SK-N-SH treated with all-trans-retinoic acid at 6 μM for 48 hours (cell line): ENCODE data around the gene LHFPL6.

Source experiments
- ATAC-seq: fragments of 200-7000 bp; cut with Tn5 transposase; 3 replicates; pipeline ENCODE4 v1.9.1; 2020; ENCODE audit warnings: mild to moderate bottlenecking, moderate library complexity
- ARNTL ChIP-seq: fragments of 450-650 bp; formaldehyde crosslinking; IDR thresholded peaks from 2 replicates; pipeline ENCODE4 v1.5.0; 2020; ENCODE audit warnings: low read depth, mild to moderate bottlenecking, moderate library complexity, borderline replicate concordance
- CSDC2 ChIP-seq: fragments of 250-450 bp; sonication (Bioruptor Pico); IDR thresholded peaks from 2 replicates; pipeline ENCODE4 v1.5.0; 2020; ENCODE audit warnings: mild to moderate bottlenecking, moderate library complexity
- CSRNP3 ChIP-seq: fragments of 250-450 bp; sonication (Bioruptor Pico); IDR thresholded peaks from 2 replicates; pipeline ENCODE4 v1.5.1; 2021; ENCODE audit warnings: mild to moderate bottlenecking, moderate library complexity
- ESRRG ChIP-seq: fragments of 250-450 bp; sonication (Bioruptor Pico); IDR thresholded peaks from 2 replicates; pipeline ENCODE4 v1.6.1; 2021; ENCODE audit warnings: mild to moderate bottlenecking
- GLIS3 ChIP-seq: fragments of 250-450 bp; sonication (Bioruptor Pico); IDR thresholded peaks from 2 replicates; pipeline ENCODE4 v1.5.0; 2020; ENCODE audit warnings: mild to moderate bottlenecking, moderate library complexity
- ISL1 ChIP-seq: fragments of 250-450 bp; sonication (Bioruptor Pico); IDR thresholded peaks from 2 replicates; pipeline ENCODE4 v2.1.2; 2022; ENCODE audit warnings: mild to moderate bottlenecking, moderate library complexity
- OSR1 ChIP-seq: fragments of 250-450 bp; sonication (Bioruptor Pico); IDR thresholded peaks from 2 replicates; pipeline ENCODE4 v1.8.0; 2022; ENCODE audit warnings: moderate library complexity, mild to moderate bottlenecking, inconsistent platforms
- RARB ChIP-seq: fragments of 250-450 bp; sonication (Bioruptor Pico); IDR thresholded peaks from 2 replicates; pipeline ENCODE4 v1.8.0; 2021; ENCODE audit warnings: mild to moderate bottlenecking, moderate library complexity
- SNAI2 ChIP-seq: fragments of 250-450 bp; sonication (Bioruptor Pico); IDR thresholded peaks from 2 replicates; pipeline ENCODE4 v1.5.0; 2020; ENCODE audit warnings: mild to moderate bottlenecking, moderate library complexity
- TCF4 ChIP-seq: fragments of 250-450 bp; sonication (Bioruptor Pico); IDR thresholded peaks from 2 replicates; pipeline ENCODE4 v1.8.0; 2021; ENCODE audit warnings: mild to moderate bottlenecking, moderate library complexity, borderline replicate concordance
- TOX ChIP-seq: fragments of 250-450 bp; sonication (Bioruptor Pico); IDR thresholded peaks from 2 replicates; pipeline ENCODE4 v1.8.0; 2021; ENCODE audit warnings: mild to moderate bottlenecking, moderate library complexity, borderline replicate concordance
- ZFP3 ChIP-seq: fragments of 250-450 bp; sonication (Bioruptor Pico); IDR thresholded peaks from 2 replicates; pipeline ENCODE4 v1.5.0; 2020; ENCODE audit warnings: mild to moderate bottlenecking, moderate library complexity
- ZFP30 ChIP-seq: fragments of 450-650 bp; formaldehyde crosslinking; IDR thresholded peaks from 2 replicates; pipeline ENCODE4 v1.5.0; 2022; ENCODE audit warnings: mild to moderate bottlenecking, moderate library complexity
- ZNF565 ChIP-seq: fragments of 450-650 bp; formaldehyde crosslinking; conservative IDR thresholded peaks from 2 replicates; pipeline ENCODE4 v1.5.0; 2020; ENCODE audit warnings: low read depth, mild to moderate bottlenecking, moderate library complexity
- ZNF70 ChIP-seq: fragments of 450-650 bp; formaldehyde crosslinking; IDR thresholded peaks from 2 replicates; pipeline ENCODE4 v1.5.0; 2020; ENCODE audit warnings: mild to moderate bottlenecking, moderate library complexity
- ZNF8 ChIP-seq: fragments of 450-650 bp; formaldehyde crosslinking; IDR thresholded peaks from 2 replicates; pipeline ENCODE4 v1.5.0; 2020; ENCODE audit warnings: mild to moderate bottlenecking, moderate library complexity
- TF ChIP-seq, protein P1 (sequence below): fragments of 250-450 bp; sonication (Bioruptor Pico); IDR thresholded peaks from 2 replicates; pipeline ENCODE4 v1.8.0; 2021; ENCODE audit warnings: low read depth, mild to moderate bottlenecking, moderate library complexity, borderline replicate concordance
- TF ChIP-seq, protein P2 (sequence below): fragments of 250-450 bp; sonication (Bioruptor Pico); IDR thresholded peaks from 2 replicates; pipeline ENCODE4 v1.5.0; 2020; ENCODE audit warnings: mild to moderate bottlenecking, moderate library complexity
- TF ChIP-seq, protein P3 (sequence below): fragments of 250-450 bp; sonication (Bioruptor Pico); IDR thresholded peaks from 2 replicates; pipeline ENCODE4 v1.5.1; 2020; ENCODE audit warnings: low read depth, mild to moderate bottlenecking, moderate library complexity

LHFPL6 gene

GRCh38 chr13:39321574-39321973 lies 281.4 kb downstream of the LHFPL6 start:
- ATAC-seq = no peak
- TF ChIP-seq ARNTL (CRISPR knock-in tag) = no peak
- TF ChIP-seq, all 23 proteins: peak for 0

DNA sequence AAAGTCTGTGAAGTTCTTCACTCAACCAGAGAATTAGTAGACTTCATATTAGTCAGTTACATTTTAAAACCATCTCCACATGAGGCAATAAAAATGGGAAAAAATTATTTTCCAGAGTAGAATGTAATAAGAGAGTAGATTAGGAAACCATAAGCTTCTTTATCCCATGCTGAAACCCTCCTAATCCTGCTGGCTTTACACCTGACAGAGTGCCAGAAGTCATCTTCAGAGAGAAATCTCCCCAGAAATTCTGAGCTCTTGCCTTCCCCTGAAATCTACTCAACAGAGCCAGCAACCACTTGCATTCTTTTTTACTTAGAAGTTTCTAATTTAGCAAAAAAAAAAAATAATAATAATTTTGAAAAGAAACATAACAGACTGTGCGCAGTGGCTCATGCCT lies 284.8 kb downstream of the LHFPL6 start:
- no peak for ATAC-seq
- no peak for TF ChIP-seq CSDC2 (CRISPR knock-in tag)
- TF ChIP-seq, protein P1, sequence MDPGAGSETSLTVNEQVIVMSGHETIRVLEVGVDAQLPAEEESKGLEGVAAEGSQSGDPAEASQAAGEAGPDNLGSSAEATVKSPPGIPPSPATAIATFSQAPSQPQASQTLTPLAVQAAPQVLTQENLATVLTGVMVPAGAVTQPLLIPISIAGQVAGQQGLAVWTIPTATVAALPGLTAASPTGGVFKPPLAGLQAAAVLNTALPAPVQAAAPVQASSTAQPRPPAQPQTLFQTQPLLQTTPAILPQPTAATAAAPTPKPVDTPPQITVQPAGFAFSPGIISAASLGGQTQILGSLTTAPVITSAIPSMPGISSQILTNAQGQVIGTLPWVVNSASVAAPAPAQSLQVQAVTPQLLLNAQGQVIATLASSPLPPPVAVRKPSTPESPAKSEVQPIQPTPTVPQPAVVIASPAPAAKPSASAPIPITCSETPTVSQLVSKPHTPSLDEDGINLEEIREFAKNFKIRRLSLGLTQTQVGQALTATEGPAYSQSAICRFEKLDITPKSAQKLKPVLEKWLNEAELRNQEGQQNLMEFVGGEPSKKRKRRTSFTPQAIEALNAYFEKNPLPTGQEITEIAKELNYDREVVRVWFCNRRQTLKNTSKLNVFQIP (CRISPR knock-in tag) = no peak
- TF ChIP-seq ISL1 = no peak
- TF ChIP-seq OSR1 (CRISPR knock-in tag) = no peak
- no peak for TF ChIP-seq ZFP30 (CRISPR knock-in tag)
- TF ChIP-seq, protein P2, sequence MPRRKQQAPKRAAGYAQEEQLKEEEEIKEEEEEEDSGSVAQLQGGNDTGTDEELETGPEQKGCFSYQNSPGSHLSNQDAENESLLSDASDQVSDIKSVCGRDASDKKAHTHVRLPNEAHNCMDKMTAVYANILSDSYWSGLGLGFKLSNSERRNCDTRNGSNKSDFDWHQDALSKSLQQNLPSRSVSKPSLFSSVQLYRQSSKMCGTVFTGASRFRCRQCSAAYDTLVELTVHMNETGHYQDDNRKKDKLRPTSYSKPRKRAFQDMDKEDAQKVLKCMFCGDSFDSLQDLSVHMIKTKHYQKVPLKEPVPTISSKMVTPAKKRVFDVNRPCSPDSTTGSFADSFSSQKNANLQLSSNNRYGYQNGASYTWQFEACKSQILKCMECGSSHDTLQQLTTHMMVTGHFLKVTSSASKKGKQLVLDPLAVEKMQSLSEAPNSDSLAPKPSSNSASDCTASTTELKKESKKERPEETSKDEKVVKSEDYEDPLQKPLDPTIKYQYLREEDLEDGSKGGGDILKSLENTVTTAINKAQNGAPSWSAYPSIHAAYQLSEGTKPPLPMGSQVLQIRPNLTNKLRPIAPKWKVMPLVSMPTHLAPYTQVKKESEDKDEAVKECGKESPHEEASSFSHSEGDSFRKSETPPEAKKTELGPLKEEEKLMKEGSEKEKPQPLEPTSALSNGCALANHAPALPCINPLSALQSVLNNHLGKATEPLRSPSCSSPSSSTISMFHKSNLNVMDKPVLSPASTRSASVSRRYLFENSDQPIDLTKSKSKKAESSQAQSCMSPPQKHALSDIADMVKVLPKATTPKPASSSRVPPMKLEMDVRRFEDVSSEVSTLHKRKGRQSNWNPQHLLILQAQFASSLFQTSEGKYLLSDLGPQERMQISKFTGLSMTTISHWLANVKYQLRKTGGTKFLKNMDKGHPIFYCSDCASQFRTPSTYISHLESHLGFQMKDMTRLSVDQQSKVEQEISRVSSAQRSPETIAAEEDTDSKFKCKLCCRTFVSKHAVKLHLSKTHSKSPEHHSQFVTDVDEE (CRISPR knock-in tag) = no peak
- no peak for TF ChIP-seq ESRRG (CRISPR knock-in tag)
- no peak for TF ChIP-seq TCF4 (CRISPR knock-in tag)
- TF ChIP-seq, protein P3, sequence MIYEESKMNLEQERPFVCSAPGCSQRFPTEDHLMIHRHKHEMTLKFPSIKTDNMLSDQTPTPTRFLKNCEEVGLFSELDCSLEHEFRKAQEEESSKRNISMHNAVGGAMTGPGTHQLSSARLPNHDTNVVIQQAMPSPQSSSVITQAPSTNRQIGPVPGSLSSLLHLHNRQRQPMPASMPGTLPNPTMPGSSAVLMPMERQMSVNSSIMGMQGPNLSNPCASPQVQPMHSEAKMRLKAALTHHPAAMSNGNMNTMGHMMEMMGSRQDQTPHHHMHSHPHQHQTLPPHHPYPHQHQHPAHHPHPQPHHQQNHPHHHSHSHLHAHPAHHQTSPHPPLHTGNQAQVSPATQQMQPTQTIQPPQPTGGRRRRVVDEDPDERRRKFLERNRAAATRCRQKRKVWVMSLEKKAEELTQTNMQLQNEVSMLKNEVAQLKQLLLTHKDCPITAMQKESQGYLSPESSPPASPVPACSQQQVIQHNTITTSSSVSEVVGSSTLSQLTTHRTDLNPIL (CRISPR knock-in tag) = no peak
- no peak for TF ChIP-seq SNAI2 (CRISPR knock-in tag)
- no peak for TF ChIP-seq ZFP3
- TF ChIP-seq ZNF8 (CRISPR knock-in tag) = no peak
- TF ChIP-seq, all 23 proteins: peak for 0

DNA sequence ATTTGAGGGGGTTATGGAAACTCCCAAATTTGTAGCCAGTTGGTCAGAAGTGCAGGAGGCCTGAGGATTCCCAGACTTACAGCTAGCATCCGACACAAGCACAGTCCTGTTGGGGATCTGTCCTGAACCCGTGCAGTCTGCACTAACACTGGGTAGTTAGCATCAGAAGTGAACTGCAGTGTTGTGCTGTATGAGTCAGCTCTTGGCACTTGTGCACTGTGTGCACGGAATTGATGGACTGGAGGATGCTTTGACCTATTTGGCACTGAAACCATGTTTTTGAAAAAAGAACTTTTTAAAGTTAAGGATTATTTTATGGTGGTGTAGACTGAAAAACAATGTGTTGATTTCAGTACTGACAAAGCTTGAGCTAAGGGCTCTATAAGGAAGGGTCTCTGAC lies 285.7 kb downstream of the LHFPL6 start:
- ATAC-seq = peak; percentile 87
- TF ChIP-seq ZNF70 (CRISPR knock-in tag) = no peak
- no peak for TF ChIP-seq TCF4 (CRISPR knock-in tag)
- no peak for TF ChIP-seq SNAI2 (CRISPR knock-in tag)
- TF ChIP-seq ARNTL (CRISPR knock-in tag) = no peak
- no peak for TF ChIP-seq ZNF8 (CRISPR knock-in tag)
- TF ChIP-seq, protein P2 (CRISPR knock-in tag) = no peak

GRCh38 chr13:39315796-39316195 lies 287.2 kb downstream of the LHFPL6 start:
- TF ChIP-seq SNAI2 (CRISPR knock-in tag) (no peak), TCF4 (CRISPR knock-in tag) (no peak), GLIS3 (CRISPR knock-in tag) (no peak), CSRNP3 (CRISPR knock-in tag) (no peak), ZNF565 (CRISPR knock-in tag) (no peak), ZFP3 (no peak), ZNF70 (CRISPR knock-in tag) (no peak), RARB (CRISPR knock-in tag) (no peak), TOX (CRISPR knock-in tag) (no peak)
- TF ChIP-seq, protein P2 (CRISPR knock-in tag) = no peak
- TF ChIP-seq, protein P3 (CRISPR knock-in tag) = no peak
- TF ChIP-seq, protein P1 (CRISPR knock-in tag) = no peak
- ATAC-seq = no peak
